GM21619 (cell line): ENCODE measurements around the gene CACNA1D.
"Not testable (repeated sequence)": the region's sequence is repeated elsewhere in the genome, so short reads cannot be mapped to it uniquely, and the experiment has no call there.

Source experiments
- ATAC-seq: cut with Tn5 transposase; IDR thresholded peaks from one replicate; pipeline ENCODE4 v1.9.1; 2021; ENCODE audit not compliant: unreplicated experiment

Gene CACNA1D

GRCh38 chr3:53570709-53571108, 76.3 kb downstream of the CACNA1D start:
- no peak for ATAC-seq

DNA sequence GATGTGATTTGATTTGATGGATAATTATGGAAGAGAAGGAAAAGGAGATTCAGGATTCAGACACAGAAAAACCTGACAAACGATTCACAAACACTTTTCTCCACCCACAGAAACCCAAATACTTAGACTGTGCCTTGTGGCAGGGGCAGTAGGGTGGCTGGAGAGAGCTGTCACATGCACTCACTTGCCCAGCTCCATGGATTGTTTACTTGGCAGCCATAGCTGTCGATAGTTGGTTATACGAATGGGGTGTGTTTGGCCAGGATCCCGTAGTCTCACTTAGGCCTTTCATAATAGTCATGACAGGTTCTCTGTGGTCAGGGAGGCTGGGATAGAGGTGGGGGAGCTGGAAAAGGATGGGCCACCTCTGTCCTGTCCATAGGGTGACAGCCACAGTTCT, 76.9 kb downstream of the CACNA1D start:
- no peak for ATAC-seq

- ATAC-seq = not testable (repeated sequence)
Measured at GRCh38 chr3:53572184-53572583, 77.8 kb downstream of the CACNA1D start.

GRCh38 chr3:53577506-53577905, 83.1 kb downstream of the CACNA1D start:
- no peak for ATAC-seq

DNA sequence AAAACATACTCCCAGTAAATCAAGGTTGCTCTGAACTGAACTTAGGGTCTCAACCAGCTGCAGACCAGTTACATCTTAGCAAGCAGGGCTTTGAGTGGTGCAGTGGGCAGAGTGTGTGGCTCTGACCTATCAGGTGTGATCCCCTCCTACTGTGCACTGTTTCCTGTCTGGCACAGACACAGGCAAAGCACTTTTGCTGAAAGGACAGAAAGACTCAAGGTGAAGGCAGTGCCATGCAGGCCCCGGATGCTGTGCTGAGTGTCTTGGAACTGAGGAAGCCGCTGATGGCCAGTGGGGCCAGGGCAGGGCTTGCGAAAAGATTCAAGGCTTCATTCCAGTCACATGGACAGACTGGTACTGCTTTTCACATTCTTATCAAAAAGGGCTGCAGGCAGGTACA, 85.2 kb downstream of the CACNA1D start:
- ATAC-seq = no peak

GRCh38 chr3:53581671-53582070, 87.3 kb downstream of the CACNA1D start:
- ATAC-seq = no peak

DNA sequence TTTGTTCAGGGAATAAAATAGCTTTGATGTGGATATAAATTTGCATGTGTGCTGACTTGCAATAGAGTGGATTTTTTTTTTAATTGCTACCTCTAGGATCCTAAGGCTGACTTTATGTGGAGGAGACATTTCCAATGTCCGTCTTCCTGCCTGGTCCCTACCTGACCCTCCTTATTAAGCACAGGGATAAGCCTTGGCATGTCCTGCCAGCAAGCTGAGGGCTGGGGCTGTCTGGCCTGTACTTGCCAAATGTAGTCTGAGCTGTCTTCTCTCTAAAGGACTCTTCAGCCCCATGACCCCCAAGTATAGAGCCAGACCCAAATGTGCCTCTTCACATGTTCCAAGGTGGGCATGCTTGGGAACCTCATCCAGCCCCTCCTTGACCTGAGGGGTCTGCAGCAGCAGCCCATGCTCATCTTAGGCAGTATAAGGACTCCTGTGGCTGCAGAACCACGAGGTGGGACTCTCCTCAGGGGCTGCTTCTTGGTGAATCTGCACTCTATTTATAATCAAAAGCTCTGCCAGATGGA, 88.8 kb downstream of the CACNA1D start:
- no peak for ATAC-seq

DNA sequence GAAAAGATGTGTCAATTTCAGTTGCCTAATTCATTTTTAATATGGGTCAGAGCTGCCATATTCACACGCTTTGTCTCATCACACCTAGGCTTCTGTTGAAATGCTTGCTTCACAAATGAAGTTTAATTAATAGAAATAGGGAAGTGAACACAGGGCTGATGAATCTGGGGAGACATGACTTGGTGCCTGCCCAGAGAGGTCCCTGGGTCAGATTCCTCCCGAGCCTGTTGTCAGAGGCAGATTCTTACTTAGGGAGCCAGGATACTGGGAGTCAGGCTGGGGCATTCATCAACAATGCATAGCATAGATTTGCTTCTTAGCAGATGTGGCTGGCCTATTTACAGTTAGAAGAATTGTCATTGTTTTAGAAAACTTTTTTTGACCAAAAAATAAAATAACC, 90.6 kb downstream of the CACNA1D start:
- ATAC-seq = no peak

DNA sequence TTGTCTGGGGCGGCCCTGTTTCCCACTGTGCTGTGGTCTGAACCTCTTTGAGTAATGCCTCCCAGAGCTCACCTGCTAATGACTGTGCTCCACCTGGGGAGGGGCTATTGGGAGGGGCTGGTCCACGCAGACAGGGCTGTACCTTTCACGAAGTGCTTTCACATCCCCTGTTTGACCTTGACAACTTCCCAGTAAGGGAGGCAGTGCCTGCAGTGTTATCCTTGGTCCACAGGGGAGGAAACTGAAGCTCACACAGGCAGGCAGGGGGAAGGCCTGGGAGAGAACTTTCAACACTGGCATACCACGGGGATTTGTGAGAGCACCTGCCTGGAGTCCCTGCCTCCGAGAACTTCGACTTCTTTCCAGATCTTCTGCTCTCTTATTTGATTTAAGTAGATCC, 91.2 kb downstream of the CACNA1D start:
- ATAC-seq = no peak

DNA sequence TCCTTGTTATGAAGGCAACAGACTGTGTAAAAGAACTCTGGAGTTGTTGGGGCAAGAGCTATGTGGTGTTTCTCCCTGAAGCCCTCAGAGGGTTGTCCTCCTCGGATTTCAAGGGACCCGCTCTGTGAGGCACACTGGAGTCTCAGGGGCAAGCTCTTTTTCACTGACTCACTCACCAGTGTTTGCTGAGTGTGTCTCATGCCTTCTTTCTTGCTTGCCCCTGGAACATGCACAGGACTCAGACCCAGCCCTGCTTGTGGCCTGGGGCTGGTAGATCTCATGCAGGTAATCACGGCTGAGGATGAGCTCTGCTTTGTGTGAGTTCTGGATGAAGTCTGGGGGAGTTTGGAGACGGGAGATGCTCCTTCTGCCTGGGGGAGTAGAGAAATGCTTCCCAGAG, 93.7 kb downstream of the CACNA1D start:
- ATAC-seq = no peak

DNA sequence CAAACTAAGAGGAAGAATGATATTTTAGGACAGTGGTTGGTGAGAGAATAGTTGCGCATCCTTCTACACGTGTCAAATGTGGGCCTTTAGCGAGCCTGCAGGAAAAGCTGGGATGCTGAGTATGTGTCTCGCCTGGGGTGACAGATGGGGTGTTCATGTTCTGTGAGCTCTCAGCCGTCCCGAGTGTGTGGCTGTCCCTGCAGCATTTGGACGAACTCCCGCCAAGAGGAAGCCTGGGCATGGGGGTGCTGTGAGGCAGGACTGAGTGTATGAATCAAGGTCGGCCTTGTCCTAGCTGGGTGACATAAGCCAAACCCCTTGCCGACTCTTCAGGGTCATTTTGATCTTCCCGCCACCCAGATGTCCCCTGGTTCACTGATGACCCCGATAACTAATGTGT, 94.8 kb downstream of the CACNA1D start:
- no peak for ATAC-seq

- ATAC-seq = no peak
Measured at GRCh38 chr3:53589806-53590205, 95.4 kb downstream of the CACNA1D start.

DNA sequence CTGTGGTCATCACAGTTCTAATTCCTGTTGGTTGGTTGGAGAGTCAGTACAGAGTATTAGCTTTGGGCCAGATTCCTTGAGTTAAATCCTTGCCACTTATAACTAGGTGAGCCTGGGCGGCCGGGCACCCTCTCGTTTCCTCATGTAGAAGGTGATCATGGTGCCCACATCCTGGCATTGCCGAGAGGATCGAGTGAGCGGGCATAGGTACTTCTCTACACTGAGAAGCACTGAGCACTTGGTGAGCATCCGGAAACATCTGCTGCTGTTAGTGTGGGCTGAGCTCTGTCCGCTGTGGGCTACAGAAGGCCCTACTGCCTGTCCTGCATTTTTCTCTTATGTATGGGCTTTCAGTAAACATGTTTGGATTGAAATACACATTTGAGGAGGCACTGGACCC, 96.2 kb downstream of the CACNA1D start:
- ATAC-seq = no peak

- ATAC-seq = no peak
Measured at GRCh38 chr3:53591646-53592045, 97.2 kb downstream of the CACNA1D start.

DNA sequence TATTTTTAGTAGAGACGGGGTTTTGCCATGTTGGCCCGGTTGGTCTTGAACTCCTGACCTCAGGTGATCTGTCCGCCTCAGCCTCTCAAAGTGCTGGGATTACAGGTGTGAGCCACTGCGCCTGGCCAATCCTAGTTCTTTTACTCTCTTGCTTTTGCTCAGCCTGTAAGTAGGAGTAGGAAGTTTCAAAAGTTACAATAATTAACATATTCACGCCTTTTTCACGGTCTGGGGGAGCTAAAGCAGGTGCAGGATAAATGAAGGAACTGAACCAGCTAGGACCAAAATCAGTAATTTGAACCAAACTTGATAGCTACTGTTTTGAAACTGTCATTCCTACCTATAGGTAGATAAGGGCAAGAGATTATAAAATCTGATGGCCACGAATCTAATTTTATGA, 98.5 kb downstream of the CACNA1D start:
- no peak for ATAC-seq

DNA sequence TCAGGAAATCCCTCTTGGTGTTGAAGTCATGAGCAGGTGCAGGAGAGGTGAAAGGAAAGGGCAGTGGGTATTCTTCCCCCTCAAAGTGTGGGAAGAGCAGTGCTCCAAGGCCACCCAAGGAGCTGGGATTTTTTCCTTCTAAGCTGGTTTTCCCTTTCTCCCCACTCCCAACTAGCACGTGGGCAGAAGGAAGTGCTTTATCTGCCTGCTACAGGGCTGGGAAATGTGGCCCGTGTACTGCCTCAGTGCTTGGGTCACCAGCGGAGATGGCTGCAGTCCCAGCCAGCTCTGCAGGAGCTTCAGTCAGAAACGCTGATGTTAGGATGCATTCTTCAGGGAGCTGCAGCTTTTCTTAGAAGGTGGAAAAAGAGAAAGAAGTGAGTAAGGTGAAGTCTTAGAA, 99.2 kb downstream of the CACNA1D start:
- no peak for ATAC-seq

GRCh38 chr3:53594276-53594675, 99.9 kb downstream of the CACNA1D start:
- no peak for ATAC-seq

DNA sequence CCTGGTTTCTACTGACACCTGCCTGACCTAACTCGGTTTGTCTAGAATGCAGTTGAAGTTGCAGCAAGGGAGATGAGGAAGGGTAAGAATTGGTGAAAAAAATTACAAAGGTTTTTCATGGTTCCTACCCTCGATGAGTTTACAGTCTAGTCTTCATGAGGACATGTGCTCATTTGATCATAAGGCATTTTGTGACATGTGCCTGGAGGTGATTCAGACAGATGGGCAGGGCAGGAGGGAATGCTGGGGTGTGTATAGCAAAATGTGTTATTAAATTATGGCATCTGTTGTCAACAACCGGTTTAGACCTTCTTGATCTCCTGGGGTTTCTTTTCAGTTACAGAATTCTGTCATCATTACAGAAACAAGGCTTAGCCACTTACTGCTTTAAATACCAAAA, 101.2 kb downstream of the CACNA1D start:
- ATAC-seq = no peak

DNA sequence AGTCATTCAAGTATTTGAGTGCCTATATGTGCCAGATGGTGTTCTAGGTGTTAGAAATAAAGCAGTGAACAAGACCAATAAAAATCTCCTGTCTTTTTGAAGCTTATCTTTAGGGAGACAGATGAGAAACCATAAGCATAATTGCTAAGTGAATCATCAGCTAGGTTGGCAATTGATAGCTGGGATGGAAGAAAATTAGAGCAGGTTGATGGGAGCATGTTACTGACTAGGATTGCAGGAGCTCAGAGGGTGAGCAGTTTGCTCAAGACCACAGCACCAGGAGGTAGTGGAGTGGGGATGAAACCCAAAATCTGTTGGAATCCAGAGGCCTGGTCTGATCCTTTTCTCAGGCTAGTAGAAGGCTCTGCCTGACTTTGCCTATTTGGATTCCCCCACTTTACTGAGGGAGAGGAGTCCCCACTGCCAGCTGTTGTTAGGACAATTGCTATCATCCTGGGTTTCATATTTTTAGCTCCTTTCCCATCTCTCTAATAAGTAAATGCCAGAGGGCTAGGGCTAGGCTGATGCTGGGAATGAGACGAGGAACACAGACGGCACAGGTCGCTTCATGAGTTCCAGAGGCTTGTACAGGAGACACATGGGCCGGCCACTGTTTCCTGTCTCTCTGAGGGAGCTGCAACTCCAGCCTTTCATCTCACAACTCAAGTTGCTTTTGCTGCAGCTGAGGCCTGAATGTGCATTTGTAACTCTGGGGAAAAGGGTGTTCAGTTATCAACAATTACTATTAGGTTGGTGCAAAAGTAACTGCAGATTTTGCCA, 102.9 kb downstream of the CACNA1D start:
- no peak for ATAC-seq

- no peak for ATAC-seq
Measured at GRCh38 chr3:53599771-53600170, 105.4 kb downstream of the CACNA1D start.

- no peak for ATAC-seq
Measured at GRCh38 chr3:53602866-53603265, 108.5 kb downstream of the CACNA1D start.

- no peak for ATAC-seq
Measured at GRCh38 chr3:53604232-53604631, 109.8 kb downstream of the CACNA1D start.

DNA sequence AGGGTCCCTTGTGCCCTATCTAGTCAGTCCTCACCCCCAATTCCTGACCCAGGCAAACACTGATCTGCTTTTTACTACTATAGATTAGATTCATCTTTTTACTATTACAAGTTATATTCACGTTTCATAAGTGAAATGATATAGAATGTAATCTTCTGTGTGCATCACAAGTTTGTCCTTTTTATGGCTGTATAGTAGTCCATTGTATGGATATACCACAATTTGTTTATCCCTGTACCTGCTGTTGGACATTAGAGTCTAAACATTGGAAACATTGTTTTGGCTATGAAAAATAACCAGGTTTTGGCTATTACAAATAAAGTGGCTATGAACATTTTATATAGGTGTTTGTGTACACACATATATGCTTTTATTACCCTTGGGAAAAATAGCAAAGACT, 112.4 kb downstream of the CACNA1D start:
- no peak for ATAC-seq
